GM12878 (cell line): ENCODE data around the gene WARS2. TPM values are rescaled to one million over a fixed set of nuclear protein-coding genes. Genes with fewer than 3 reads are reported as not detected.

Experiments
- ATAC-seq: fragments of 200-7000 bp; cut with Tn5 transposase; 3 replicates; pipeline ENCODE4 v1.9.1; 2020; ENCODE audit warnings: mild to moderate bottlenecking, moderate library complexity
- BruUV-seq: library from RNA; stranded (reverse); fragments of 400-500 nt; replicated peaks from 2 replicates; lab custom pipeline; 2021; lab: Mats Ljungman, UMichigan
- CTCF ChIA-PET: fragments of 300-600 bp; sonication (Branson Sonifier 250); formaldehyde crosslinking; extraction: SDS; loops from one replicate; lab custom pipeline; 2021; ENCODE audit warnings: inconsistent platforms; lab: Yijun Ruan, JAX
- POLR2A ChIA-PET: fragments of 350-600 bp; formaldehyde crosslinking; extraction: SDS; loops from one replicate; lab custom pipeline; 2021; ENCODE audit warnings: inconsistent platforms; lab: Charles Lee
- RAD21 ChIA-PET: fragments of 300-600 bp; sonication (Branson Sonifier 250); formaldehyde crosslinking; loops from one replicate; lab custom pipeline; 2023; ENCODE audit warnings: antibody characterized with exemption; ENCODE audit not compliant: unreplicated experiment; lab: Charles Lee
- SMC1A ChIA-PET: fragments of 300-600 bp; sonication (Branson Sonifier 250); formaldehyde crosslinking; loops from one replicate; lab custom pipeline; 2023; ENCODE audit not compliant: unreplicated experiment, uncharacterized antibody; lab: Charles Lee
- DNase-seq: peaks from one replicate; pipeline ENCODE4 v3.0.0-alpha.2; 2011; ENCODE audit warnings: low read depth, low spot score
- FAIRE-seq: peaks from 3 replicates; lab custom pipeline; 2011; peaks lifted over from hg19 to GRCh38; lab: Jason Lieb, UNC
- H2AFZ ChIP-seq: 2 replicates; pipeline ENCODE4 v1.6.0; 2011; ENCODE audit warnings: low read depth, low read length, control low read depth; ENCODE audit not compliant: control insufficient read depth
- H3K27ac ChIP-seq: 2 replicates; pipeline ENCODE4 v1.5.1; 2011; ENCODE audit warnings: control low read depth; ENCODE audit not compliant: control insufficient read depth, insufficient read depth
- H3K27me3 ChIP-seq, 2 experiments: replicated peaks in 1 of 2; 2 replicates each; pipeline versions ENCODE4 v1.6.0 to v1.6.1; 2011; ENCODE audit warnings: low read length in 1 of 2; ENCODE audit not compliant: control insufficient read depth in 2 of 2, insufficient read depth in 2 of 2
- H3K36me3 ChIP-seq, 2 experiments: 2 replicates each; pipeline ENCODE4 v1.5.1; 2011; ENCODE audit warnings: low read length in 1 of 2; ENCODE audit not compliant: control insufficient read depth in 2 of 2, insufficient read depth in 2 of 2
- H3K4me1 ChIP-seq: 2 replicates; pipeline ENCODE4 v1.6.1; 2011; ENCODE audit warnings: mild to moderate bottlenecking, low read length, moderate library complexity, mixed read lengths; ENCODE audit not compliant: control insufficient read depth, insufficient read depth
- H3K4me2 ChIP-seq: 2 replicates; pipeline ENCODE4 v1.6.0; 2011; ENCODE audit warnings: control low read depth; ENCODE audit not compliant: control insufficient read depth, insufficient read depth
- H3K4me3 ChIP-seq: fragments of 200-600 bp; sonication (generic); 2 replicates; pipeline ENCODE4 v1.5.1; 2016
- H3K79me2 ChIP-seq: 2 replicates; pipeline ENCODE4 v1.6.0; 2011; ENCODE audit warnings: low read length; ENCODE audit not compliant: control insufficient read depth, insufficient read depth
- H3K9ac ChIP-seq: 2 replicates; pipeline ENCODE4 v1.8.0; 2011; ENCODE audit warnings: low read length, control low read depth, mixed read lengths; ENCODE audit not compliant: control insufficient read depth, insufficient read depth
- H3K9me3 ChIP-seq: replicated peaks from 3 replicates; pipeline ENCODE4 v1.5.1; 2011; ENCODE audit warnings: mild to moderate bottlenecking, low read length; ENCODE audit not compliant: control insufficient read depth, insufficient read depth
- H4K20me1 ChIP-seq: 2 replicates; pipeline ENCODE4 v1.6.0; 2011; ENCODE audit not compliant: control insufficient read depth, insufficient read depth
- EP300 ChIP-seq, 2 experiments: fragments of 150-350 bp in 1 of 2; IDR thresholded peaks; 2 replicates each; pipeline ENCODE4 v1.6.1; 2011 to 2012; ENCODE audit warnings: low read depth in 2 of 2, low read length in 2 of 2, borderline replicate concordance in 1 of 2, improper control_type of control experiment in 1 of 2, inconsistent platforms in 1 of 2; ENCODE audit not compliant: control insufficient read depth in 1 of 2
- FOXK2 ChIP-seq: fragments of 450-650 bp; IDR thresholded peaks from 2 replicates; pipeline ENCODE4 v1.6.1; 2017; ENCODE audit warnings: mild to moderate bottlenecking, moderate library complexity
- IKZF1 ChIP-seq: fragments of 450-650 bp; conservative IDR thresholded peaks from 2 replicates; pipeline ENCODE4 v1.6.1; 2017; ENCODE audit warnings: antibody characterized with exemption, mild to moderate bottlenecking
- RFX5 ChIP-seq: IDR thresholded peaks from 2 replicates; pipeline ENCODE4 v1.6.1; 2011; ENCODE audit warnings: low read depth, low read length, improper control_type of control experiment
- SIN3A ChIP-seq: IDR thresholded peaks from 2 replicates; pipeline ENCODE4 v1.6.1; 2012; ENCODE audit warnings: low read depth, low read length, improper control_type of control experiment
- SIX5 ChIP-seq: IDR thresholded peaks from 2 replicates; pipeline ENCODE4 v1.6.1; 2011; ENCODE audit warnings: mild to moderate bottlenecking, low read depth, low read length, moderate library complexity; ENCODE audit not compliant: severe bottlenecking
- STAT3 ChIP-seq: IDR thresholded peaks from 2 replicates; pipeline ENCODE4 v1.6.1; 2011; ENCODE audit warnings: low read depth, low read length, improper control_type of control experiment
- SUZ12 ChIP-seq: fragments of 200-600 bp; sonication (generic); IDR thresholded peaks from one replicate; pipeline ENCODE4 v1.6.1; 2018; ENCODE audit warnings: antibody characterized with exemption, mild to moderate bottlenecking; ENCODE audit not compliant: unreplicated experiment
- ZNF24 ChIP-seq: fragments of 450-650 bp; IDR thresholded peaks from 2 replicates; pipeline ENCODE4 v1.6.1; 2017; ENCODE audit warnings: antibody characterized with exemption, mild to moderate bottlenecking
- WGBS: methylation state at CpG from one replicate; pipeline ENCODE4 v1.1.6; 2016; ENCODE audit warnings: low lambda C conversion rate; ENCODE audit not compliant: insufficient replicate concordance, insufficient coverage; ENCODE audit errors: missing lambda C conversion rate; 5-methylcytosine and 5-hydroxymethylcytosine counted together
- in situ Hi-C: fragments of 300-500 bp; cut with MboI; formaldehyde crosslinking; loops from 9 replicates; pipeline ENCODE4 v1.14.3; 2018; ENCODE audit warnings: mixed read lengths
- intact Hi-C: fragments of 100-400 bp; cut with micrococcal nuclease; formaldehyde crosslinking; loops from one replicate; pipeline ENCODE4 v1.14.2; 2022; ENCODE audit not compliant: unreplicated experiment
- polyA plus RNA-seq, 11 experiments: library from polyadenylated mRNA; depleted of rRNA in 4 of 11; unstranded in 6 of 11; stranded (reverse) in 5 of 11; fragments of >200 nt; fragmentation: Nextera tagmentation in 4 of 11; fragmentation: Illumina TruSeq in 1 of 11; extraction: Ambion mirVana in 4 of 11; extraction: Trizol in 1 of 11; gene quantifications; 1 replicate in 1 of 11; 2 replicates in 10 of 11; pipeline versions ENCODE4 v1.2.1 to v1.2.3, GENCODE V29; 2011 to 2016; ENCODE audit warnings: inconsistent platforms in 2 of 11, missing spikeins in 2 of 11, low read depth in 1 of 11
- total RNA-seq, 4 experiments: library from RNA; depleted of rRNA in 3 of 4; stranded (reverse); fragments of >200 nt in 3 of 4; fragmentation: Illumina TruSeq in 1 of 4; extraction: Trizol in 1 of 4; gene quantifications; 2 replicates each; pipeline versions ENCODE4 v1.2.1 to v1.2.3, GENCODE V29; 2013 to 2021
- TF ChIP-seq, protein P1 (sequence below): fragments of 150-350 bp; IDR thresholded peaks from 2 replicates; pipeline ENCODE4 v1.6.1; 2014; ENCODE audit warnings: mild to moderate bottlenecking, low read depth, low read length
- TF ChIP-seq, protein P2 (sequence below): fragments of 450-650 bp; IDR thresholded peaks from 2 replicates; pipeline ENCODE4 v1.6.1; 2018; ENCODE audit warnings: mild to moderate bottlenecking, low read depth, moderate library complexity; ENCODE audit not compliant: partially characterized antibody

WARS2 gene
- total and polyA plus RNA-seq, 10 of the 15 experiments (the other 5 are each of a cell fraction or from before 2014, with no cell fraction given) = 5.5 to 22.2 (median 14.4) TPM

DNA sequence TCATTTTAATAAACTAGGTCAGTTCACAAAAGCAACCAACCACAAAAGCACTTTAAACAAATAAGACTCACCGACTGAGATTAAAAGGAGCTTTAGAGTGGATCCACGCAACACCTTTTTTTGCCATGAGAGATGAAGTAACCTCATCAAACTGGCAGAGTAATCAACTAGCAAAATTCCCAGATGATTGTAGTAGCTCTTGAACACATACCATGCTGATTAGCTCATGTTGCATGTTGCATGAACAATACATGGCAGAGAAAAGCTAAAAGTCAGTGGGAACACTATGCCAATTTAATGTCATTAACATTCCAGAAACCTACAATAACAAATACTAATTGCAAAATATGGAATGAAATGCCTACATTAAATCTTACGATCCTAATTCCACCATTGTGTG is 4.1 kb downstream of the WARS2 start:
- no peaks in the 10 kb centered on the region for H4K20me1 ChIP-seq
- SMC1A ChIA-PET = interaction anchor here (0.8 to 2.8 kb wide), 6 partner anchors 10 to 181 kb away, joined by 3 to 9 read pairs (median 4); no protein-coding TSS in a partner anchor
- intact Hi-C loops (loop anchor here (10.0 kb wide), 2 partner anchors 128 to 228 kb away; partner anchors contain the start of gene HAO2), in situ Hi-C loops (no loop called here)
- CTCF ChIA-PET = interaction anchor here (0.9 to 3.4 kb wide), 5 partner anchors 16 to 1207 kb away, joined by 3 to 20 read pairs (median 3); partner anchors contain the start of genes GDAP2 and WDR3
- no peak overlapping the region for H3K4me2 ChIP-seq
- H2AFZ ChIP-seq = no peak overlapping the region
- no peaks in the 10 kb centered on the region for H3K27me3 ChIP-seq
- WGBS = 63% methylated on average over 3 of the region's 3 CpGs
- H3K4me3 ChIP-seq = no peak overlapping the region
- no TSS peak for BruUV-seq
- ATAC-seq (no peak), DNase-seq (no peak), FAIRE-seq (no peak)
- H3K79me2 ChIP-seq = peaks cover 13% of the 10 kb centered on the region
- POLR2A ChIA-PET = interaction anchor here (0.8 kb wide), 1 partner anchor 13 kb away, joined by 3 read pairs; no protein-coding TSS in a partner anchor
- H3K4me1 ChIP-seq = no peaks in the 10 kb centered on the region
- no peak for TF ChIP-seq FOXK2
- RAD21 ChIA-PET = interaction anchor here (1.1 kb wide), 1 partner anchor 139 kb away, joined by 3 read pairs; no protein-coding TSS in a partner anchor
- H3K27ac ChIP-seq = no peak overlapping the region
- no peak overlapping the region for H3K9ac ChIP-seq
- no peaks in the 10 kb centered on the region for H3K9me3 ChIP-seq
- no peaks in the 10 kb centered on the region for H3K36me3 ChIP-seq

DNA sequence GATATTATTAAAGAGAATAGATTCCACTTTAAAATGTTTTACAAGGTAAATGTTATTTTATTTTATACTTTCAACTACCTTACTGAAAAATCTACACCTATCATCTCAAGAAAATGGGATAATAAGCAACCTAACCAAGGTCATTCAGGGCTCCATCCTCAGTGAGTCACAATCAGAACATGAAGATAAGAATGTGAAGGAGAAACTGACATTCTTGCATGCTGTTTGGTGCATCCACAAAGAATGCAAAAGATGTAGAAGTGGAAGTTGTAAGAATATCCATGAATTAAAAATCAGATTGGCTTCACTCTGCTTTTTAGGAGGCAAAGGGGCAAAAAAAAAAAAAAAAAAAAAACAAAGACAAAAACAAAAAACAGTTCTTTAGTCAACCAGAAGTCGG is 6.5 kb downstream of the WARS2 start:
- 50% methylated on average over 1 of the region's 1 CpG for WGBS
- Histone ChIP-seq H3K4me1 (no peaks in the 10 kb centered on the region), H3K9me3 (no peaks in the 10 kb centered on the region), H3K36me3 (no peaks in the 10 kb centered on the region), H3K79me2 (peaks cover under 1% of the 10 kb centered on the region; the same call in 1 of the 2 replicates), H3K27ac (no peak overlapping the region), H4K20me1 (no peaks in the 10 kb centered on the region), H3K27me3 (no peaks in the 10 kb centered on the region)
- ChIA-PET SMC1A (interaction anchor here (0.6 kb wide), 1 partner anchor 8 kb away, joined by 3 read pairs; no protein-coding TSS in a partner anchor), POLR2A (interaction anchor here (0.7 kb wide), 1 partner anchor 384 kb away, joined by 3 read pairs; no protein-coding TSS in a partner anchor), RAD21 (no interaction called here)
- no TSS peak for BruUV-seq
- in situ Hi-C loops = no loop called here
- no peak for DNase-seq
- FAIRE-seq = no peak
- ATAC-seq = no peak
- no peak for TF ChIP-seq ZNF24
- no peak for TF ChIP-seq IKZF1
- TF ChIP-seq RFX5 = no peak
- TF ChIP-seq SIN3A = no peak
- TF ChIP-seq SIX5 = no peak
- TF ChIP-seq, protein P1, sequence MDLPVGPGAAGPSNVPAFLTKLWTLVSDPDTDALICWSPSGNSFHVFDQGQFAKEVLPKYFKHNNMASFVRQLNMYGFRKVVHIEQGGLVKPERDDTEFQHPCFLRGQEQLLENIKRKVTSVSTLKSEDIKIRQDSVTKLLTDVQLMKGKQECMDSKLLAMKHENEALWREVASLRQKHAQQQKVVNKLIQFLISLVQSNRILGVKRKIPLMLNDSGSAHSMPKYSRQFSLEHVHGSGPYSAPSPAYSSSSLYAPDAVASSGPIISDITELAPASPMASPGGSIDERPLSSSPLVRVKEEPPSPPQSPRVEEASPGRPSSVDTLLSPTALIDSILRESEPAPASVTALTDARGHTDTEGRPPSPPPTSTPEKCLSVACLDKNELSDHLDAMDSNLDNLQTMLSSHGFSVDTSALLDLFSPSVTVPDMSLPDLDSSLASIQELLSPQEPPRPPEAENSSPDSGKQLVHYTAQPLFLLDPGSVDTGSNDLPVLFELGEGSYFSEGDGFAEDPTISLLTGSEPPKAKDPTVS = no peak
- TF ChIP-seq, protein P2, sequence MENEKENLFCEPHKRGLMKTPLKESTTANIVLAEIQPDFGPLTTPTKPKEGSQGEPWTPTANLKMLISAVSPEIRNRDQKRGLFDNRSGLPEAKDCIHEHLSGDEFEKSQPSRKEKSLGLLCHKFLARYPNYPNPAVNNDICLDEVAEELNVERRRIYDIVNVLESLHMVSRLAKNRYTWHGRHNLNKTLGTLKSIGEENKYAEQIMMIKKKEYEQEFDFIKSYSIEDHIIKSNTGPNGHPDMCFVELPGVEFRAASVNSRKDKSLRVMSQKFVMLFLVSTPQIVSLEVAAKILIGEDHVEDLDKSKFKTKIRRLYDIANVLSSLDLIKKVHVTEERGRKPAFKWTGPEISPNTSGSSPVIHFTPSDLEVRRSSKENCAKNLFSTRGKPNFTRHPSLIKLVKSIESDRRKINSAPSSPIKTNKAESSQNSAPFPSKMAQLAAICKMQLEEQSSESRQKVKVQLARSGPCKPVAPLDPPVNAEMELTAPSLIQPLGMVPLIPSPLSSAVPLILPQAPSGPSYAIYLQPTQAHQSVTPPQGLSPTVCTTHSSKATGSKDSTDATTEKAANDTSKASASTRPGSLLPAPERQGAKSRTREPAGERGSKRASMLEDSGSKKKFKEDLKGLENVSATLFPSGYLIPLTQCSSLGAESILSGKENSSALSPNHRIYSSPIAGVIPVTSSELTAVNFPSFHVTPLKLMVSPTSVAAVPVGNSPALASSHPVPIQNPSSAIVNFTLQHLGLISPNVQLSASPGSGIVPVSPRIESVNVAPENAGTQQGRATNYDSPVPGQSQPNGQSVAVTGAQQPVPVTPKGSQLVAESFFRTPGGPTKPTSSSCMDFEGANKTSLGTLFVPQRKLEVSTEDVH = no peak
- no peak for TF ChIP-seq EP300 (IDR thresholded peaks at IDR 0.05; ENCODE audit: borderline replicate concordance in 1 of 2, control insufficient read depth in 1 of 2, low read depth in 2 of 2, low read length in 2 of 2)
- no peak for TF ChIP-seq STAT3
- TF ChIP-seq SUZ12 = no peak
- TF ChIP-seq, all 136 proteins: peak for 0
- no peak overlapping the region for H3K9ac ChIP-seq
- no peak overlapping the region for H2AFZ ChIP-seq
- no peak overlapping the region for H3K4me3 ChIP-seq
- intact Hi-C loops = loop anchor here (5.0 to 10.0 kb wide), 3 partner anchors 87 to 231 kb away; partner anchors contain the start of gene HAO2
- CTCF ChIA-PET = interaction anchor here (3.4 kb wide), 1 partner anchor 141 kb away, joined by 20 read pairs; no protein-coding TSS in a partner anchor
- H3K4me2 ChIP-seq = no peak overlapping the region
